HCT116 (cell line): ENCODE measurements around the gene FTCD. TPM values are rescaled to one million over a fixed set of nuclear protein-coding genes. Genes with fewer than 3 reads are reported as not detected.
A peak's percentile ranks its signal among the peaks of the same experiment; 100 is the strongest.

Source experiments
- ATAC-seq: fragments of 200-7000 bp; cut with Tn5 transposase; 2 replicates; pipeline ENCODE4 v1.9.1; 2020; ENCODE audit warnings: mild to moderate bottlenecking, moderate library complexity
- BruUV-seq: library from RNA; stranded (reverse); fragments of 400-500 nt; replicated peaks from 2 replicates; lab custom pipeline; 2021; lab: Mats Ljungman, UMichigan
- CTCF ChIA-PET: fragments of 300-600 bp; sonication (Branson Sonifier 250); formaldehyde crosslinking; loops from one replicate; lab custom pipeline; 2021; ENCODE audit warnings: antibody characterized with exemption; lab: Charles Lee
- POLR2A ChIA-PET: fragments of 300-600, 350-600 bp; sonication (Branson Sonifier 250); formaldehyde crosslinking; loops from one replicate; lab custom pipeline; 2021; ENCODE audit warnings: antibody characterized with exemption; lab: Charles Lee
- RAD21 ChIA-PET, 2 experiments: fragments of 300-600 bp; sonication (Branson Sonifier 250); formaldehyde crosslinking; loops; one replicate each; lab custom pipeline; 2023; ENCODE audit warnings: low total read pairs in 2 of 2; ENCODE audit not compliant: uncharacterized antibody in 2 of 2, unreplicated experiment in 2 of 2, low non-redundant PET in 1 of 2; lab: Charles Lee
- DNase-seq: peaks from one replicate; pipeline ENCODE4 v3.0.0-alpha.2; 2010; ENCODE audit warnings: low read depth, low spot score
- H2AFZ ChIP-seq: fragments of 200-600 bp; shearing (Covaris generic), sonication (generic); 2 replicates; pipeline ENCODE4 v1.6.1; 2017; ENCODE audit warnings: low read depth, mixed run types, mixed read lengths, antibody characterized with exemption, low read length; ENCODE audit not compliant: poor library complexity, severe bottlenecking
- H3K27ac ChIP-seq: 2 replicates; pipeline ENCODE4 v1.5.1; 2012; ENCODE audit warnings: low read depth, low read length
- H3K27me3 ChIP-seq: fragments of 200-600 bp; sonication (generic); 2 replicates; pipeline ENCODE4 v1.6.1; 2016; ENCODE audit warnings: mixed run types, low read length, mixed read lengths; ENCODE audit not compliant: insufficient read depth
- H3K36me3 ChIP-seq, 2 experiments: fragments of 200-500 bp in 1 of 2; fragments of 200-600 bp in 1 of 2; sonication (Bioruptor generic) in 1 of 2; sonication (generic) in 1 of 2; 2 replicates each; pipeline versions ENCODE4 v1.5.1 to v1.6.1; 2014 to 2016; ENCODE audit warnings: low read length in 2 of 2, inconsistent platforms in 1 of 2, mixed read lengths in 1 of 2, mixed run types in 1 of 2; ENCODE audit not compliant: insufficient read depth in 2 of 2, control insufficient read depth in 1 of 2
- H3K4me1 ChIP-seq, 2 experiments: fragments of 200-600 bp in 1 of 2; sonication (generic) in 1 of 2; 2 replicates each; pipeline versions ENCODE4 v1.5.1 to v1.6.1; 2012 to 2017; ENCODE audit warnings: low read length in 2 of 2, inconsistent platforms in 1 of 2, mild to moderate bottlenecking in 1 of 2, mixed read lengths in 1 of 2, mixed run types in 1 of 2, moderate library complexity in 1 of 2; ENCODE audit not compliant: insufficient read depth in 2 of 2, control insufficient read depth in 1 of 2
- H3K4me2 ChIP-seq: fragments of 200-600 bp; sonication (generic); 2 replicates; pipeline ENCODE4 v1.6.1; 2017; ENCODE audit warnings: mixed run types, low read length, mixed read lengths
- H3K4me3 ChIP-seq, 2 experiments: fragments of 200-600 bp in 1 of 2; sonication (generic) in 1 of 2; replicated peaks in 1 of 2; 2 replicates each; pipeline ENCODE4 v1.5.1; 2011 to 2016; ENCODE audit warnings: low read length in 2 of 2, control low read depth in 1 of 2, low read depth in 1 of 2, mild to moderate bottlenecking in 1 of 2, mixed read lengths in 1 of 2, mixed run types in 1 of 2
- H3K79me2 ChIP-seq: fragments of 200-600 bp; sonication (generic); 2 replicates; pipeline ENCODE4 v1.6.1; 2017; ENCODE audit warnings: mild to moderate bottlenecking, mixed run types, low read length, moderate library complexity, mixed read lengths; ENCODE audit not compliant: insufficient read depth
- H3K9ac ChIP-seq: fragments of 200-600 bp; sonication (generic); 2 replicates; pipeline ENCODE4 v1.6.1; 2016; ENCODE audit warnings: low read length, mixed read lengths
- H3K9me2 ChIP-seq: fragments of 200-600 bp; sonication (generic), shearing (Covaris generic); 2 replicates; pipeline ENCODE4 v1.6.1; 2017; ENCODE audit warnings: mixed run types, mild to moderate bottlenecking, moderate library complexity; ENCODE audit not compliant: insufficient read depth
- H3K9me3 ChIP-seq, 2 experiments: fragments of 200-500 bp in 1 of 2; fragments of 200-600 bp in 1 of 2; sonication (Bioruptor generic) in 1 of 2; sonication (generic) in 1 of 2; 2 replicates each; pipeline ENCODE4 v1.6.1; 2014 to 2017; ENCODE audit warnings: low read length in 2 of 2, mixed read lengths in 2 of 2, inconsistent platforms in 1 of 2, low read depth in 1 of 2, mild to moderate bottlenecking in 1 of 2, mixed run types in 1 of 2, moderate library complexity in 1 of 2; ENCODE audit not compliant: control insufficient read depth in 1 of 2, insufficient read depth in 1 of 2
- H4K20me1 ChIP-seq: fragments of 200-600 bp; sonication (generic), shearing (Covaris generic); 2 replicates; pipeline ENCODE4 v1.6.1; 2017; ENCODE audit warnings: mixed run types, mild to moderate bottlenecking, moderate library complexity; ENCODE audit not compliant: insufficient read depth
- CBX3 ChIP-seq: IDR thresholded peaks from 2 replicates; pipeline ENCODE4 v1.6.1; 2012; ENCODE audit warnings: low read depth
- CEBPB ChIP-seq: IDR thresholded peaks from 2 replicates; pipeline ENCODE4 v1.6.1; 2012; ENCODE audit warnings: low read depth
- CTCF ChIP-seq, 3 experiments: fragments of 200-600 bp in 1 of 3; sonication (generic) in 1 of 3; IDR thresholded peaks in 2 of 3; conservative IDR thresholded peaks in 1 of 3; 2 replicates each; pipeline ENCODE4 v1.5.1; 2012 to 2017; ENCODE audit warnings: low read depth in 2 of 3, low read length in 2 of 3, antibody characterized with exemption in 1 of 3, borderline replicate concordance in 1 of 3, control low read depth in 1 of 3, mild to moderate bottlenecking in 1 of 3, mixed read lengths in 1 of 3, mixed run types in 1 of 3, moderate library complexity in 1 of 3; ENCODE audit not compliant: insufficient read depth in 1 of 3
- FOSL1 ChIP-seq: IDR thresholded peaks from 2 replicates; pipeline ENCODE4 v1.6.1; 2012; ENCODE audit warnings: low read depth
- JUND ChIP-seq: IDR thresholded peaks from 2 replicates; pipeline ENCODE4 v1.6.1; 2012
- MAX ChIP-seq: IDR thresholded peaks from 2 replicates; pipeline ENCODE4 v1.6.1; 2012
- POLR2A ChIP-seq: IDR thresholded peaks from 2 replicates; pipeline ENCODE4 v1.7.0; 2011; ENCODE audit warnings: borderline replicate concordance; ENCODE audit not compliant: insufficient read depth, insufficient read length; ENCODE audit errors: extremely low read depth
- POLR2AphosphoS5 ChIP-seq: IDR thresholded peaks from 2 replicates; pipeline ENCODE4 v1.6.1; 2011; ENCODE audit warnings: mild to moderate bottlenecking, low read depth, low read length, moderate library complexity
- SIN3A ChIP-seq: IDR thresholded peaks from 2 replicates; pipeline ENCODE4 v1.6.1; 2012; ENCODE audit warnings: low read depth
- SRF ChIP-seq: IDR thresholded peaks from 2 replicates; pipeline ENCODE4 v1.6.1; 2012; ENCODE audit warnings: low read depth
- intact Hi-C: fragments of 100-400 bp; cut with micrococcal nuclease; formaldehyde crosslinking; loops from 2 replicates; pipeline ENCODE4 v1.10.0; 2022
- total RNA-seq: library from RNA; stranded (reverse); gene quantifications from one replicate; pipeline ENCODE4 v1.2.1, GENCODE V29; 2021; ENCODE audit not compliant: unreplicated experiment
- TF ChIP-seq, protein P1 (sequence below): IDR thresholded peaks from 2 replicates; pipeline ENCODE4 v1.6.1; 2012
- TF ChIP-seq, protein P2 (sequence below): IDR thresholded peaks from 2 replicates; pipeline ENCODE4 v1.6.1; 2012; ENCODE audit warnings: low read depth

FTCD gene
- total RNA-seq, 1 experiment from 2014 or later: 2.5 TPM

GRCh38 chr21:46112725-46113215 is 42.6 kb downstream of the FTCD start (continued):
- TF ChIP-seq POLR2A (no peak), FOSL1 (no peak)

DNA sequence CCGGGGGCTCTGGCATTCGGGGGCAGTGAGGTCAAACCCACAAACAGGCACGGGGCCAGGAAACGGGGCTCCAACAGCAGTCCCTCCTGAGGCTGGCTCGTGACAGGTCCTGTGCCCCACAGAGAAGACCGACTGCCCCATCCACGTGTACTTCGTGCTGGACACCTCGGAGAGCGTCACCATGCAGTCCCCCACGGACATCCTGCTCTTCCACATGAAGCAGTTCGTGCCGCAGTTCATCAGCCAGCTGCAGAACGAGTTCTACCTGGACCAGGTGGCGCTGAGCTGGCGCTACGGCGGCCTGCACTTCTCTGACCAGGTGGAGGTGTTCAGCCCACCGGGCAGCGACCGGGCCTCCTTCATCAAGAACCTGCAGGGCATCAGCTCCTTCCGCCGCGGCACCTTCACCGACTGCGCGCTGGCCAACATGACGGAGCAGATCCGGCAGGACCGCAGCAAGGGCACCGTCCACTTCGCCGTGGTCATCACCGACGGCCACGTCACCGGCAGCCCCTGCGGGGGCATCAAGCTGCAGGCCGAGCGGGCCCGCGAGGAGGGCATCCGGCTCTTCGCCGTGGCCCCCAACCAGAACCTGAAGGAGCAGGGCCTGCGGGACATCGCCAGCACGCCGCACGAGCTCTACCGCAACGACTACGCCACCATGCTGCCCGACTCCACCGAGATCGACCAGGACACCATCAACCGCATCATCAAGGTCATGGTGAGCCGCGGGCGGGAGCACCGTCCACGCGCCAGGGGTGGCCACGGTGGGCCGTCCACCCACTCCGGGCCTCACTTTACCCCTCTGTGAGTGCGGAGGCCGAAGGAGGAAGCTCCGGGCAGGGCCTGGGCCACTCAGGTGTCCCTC is 43.3 kb downstream of the FTCD start:
- peaks cover 6 to 18% of the 10 kb centered on the region in 2 experiments; a peak in 3 of 4 replicates for H3K36me3 ChIP-seq
- no peaks in the 10 kb centered on the region for H3K79me2 ChIP-seq
- TSS peak; percentile 56 for BruUV-seq
- DNase-seq (no peak), ATAC-seq (no peak)
- TF ChIP-seq, protein P1, sequence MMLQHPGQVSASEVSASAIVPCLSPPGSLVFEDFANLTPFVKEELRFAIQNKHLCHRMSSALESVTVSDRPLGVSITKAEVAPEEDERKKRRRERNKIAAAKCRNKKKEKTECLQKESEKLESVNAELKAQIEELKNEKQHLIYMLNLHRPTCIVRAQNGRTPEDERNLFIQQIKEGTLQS: no peak
- TF ChIP-seq SIN3A: no peak
- TF ChIP-seq, protein P2, sequence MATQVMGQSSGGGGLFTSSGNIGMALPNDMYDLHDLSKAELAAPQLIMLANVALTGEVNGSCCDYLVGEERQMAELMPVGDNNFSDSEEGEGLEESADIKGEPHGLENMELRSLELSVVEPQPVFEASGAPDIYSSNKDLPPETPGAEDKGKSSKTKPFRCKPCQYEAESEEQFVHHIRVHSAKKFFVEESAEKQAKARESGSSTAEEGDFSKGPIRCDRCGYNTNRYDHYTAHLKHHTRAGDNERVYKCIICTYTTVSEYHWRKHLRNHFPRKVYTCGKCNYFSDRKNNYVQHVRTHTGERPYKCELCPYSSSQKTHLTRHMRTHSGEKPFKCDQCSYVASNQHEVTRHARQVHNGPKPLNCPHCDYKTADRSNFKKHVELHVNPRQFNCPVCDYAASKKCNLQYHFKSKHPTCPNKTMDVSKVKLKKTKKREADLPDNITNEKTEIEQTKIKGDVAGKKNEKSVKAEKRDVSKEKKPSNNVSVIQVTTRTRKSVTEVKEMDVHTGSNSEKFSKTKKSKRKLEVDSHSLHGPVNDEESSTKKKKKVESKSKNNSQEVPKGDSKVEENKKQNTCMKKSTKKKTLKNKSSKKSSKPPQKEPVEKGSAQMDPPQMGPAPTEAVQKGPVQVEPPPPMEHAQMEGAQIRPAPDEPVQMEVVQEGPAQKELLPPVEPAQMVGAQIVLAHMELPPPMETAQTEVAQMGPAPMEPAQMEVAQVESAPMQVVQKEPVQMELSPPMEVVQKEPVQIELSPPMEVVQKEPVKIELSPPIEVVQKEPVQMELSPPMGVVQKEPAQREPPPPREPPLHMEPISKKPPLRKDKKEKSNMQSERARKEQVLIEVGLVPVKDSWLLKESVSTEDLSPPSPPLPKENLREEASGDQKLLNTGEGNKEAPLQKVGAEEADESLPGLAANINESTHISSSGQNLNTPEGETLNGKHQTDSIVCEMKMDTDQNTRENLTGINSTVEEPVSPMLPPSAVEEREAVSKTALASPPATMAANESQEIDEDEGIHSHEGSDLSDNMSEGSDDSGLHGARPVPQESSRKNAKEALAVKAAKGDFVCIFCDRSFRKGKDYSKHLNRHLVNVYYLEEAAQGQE: no peak
- no peak for TF ChIP-seq CEBPB
- no peak for TF ChIP-seq POLR2A
- no peak for TF ChIP-seq MAX
- no peak for TF ChIP-seq CBX3
- no peak for TF ChIP-seq CTCF (IDR thresholded peaks at IDR 0.05 in 2 of 3, conservative IDR thresholded peaks at IDR 0.05 in 1 of 3; ENCODE audit: borderline replicate concordance in 1 of 3, insufficient read depth in 1 of 3, low read depth in 2 of 3, low read length in 2 of 3)
- no peak for TF ChIP-seq JUND
- no peak for TF ChIP-seq SRF
- TF ChIP-seq FOSL1: no peak
- TF ChIP-seq POLR2AphosphoS5: no peak
- no peak overlapping the region for H3K27ac ChIP-seq
- no peak overlapping the region for H3K4me2 ChIP-seq
- POLR2A ChIA-PET: no interaction called here
- CTCF ChIA-PET: no interaction called here
- no peak overlapping the region for H3K4me3 ChIP-seq
- intact Hi-C loops: no loop called here
- RAD21 ChIA-PET: no interaction called here
- no peaks in the 10 kb centered on the region for H4K20me1 ChIP-seq
- H3K27me3 ChIP-seq: no peaks in the 10 kb centered on the region
- H3K9me3 ChIP-seq: peaks cover 3 to 7% of the 10 kb centered on the region in 2 experiments; a peak in 2 of 4 replicates
- H3K9ac ChIP-seq: no peak overlapping the region
- no peaks in the 10 kb centered on the region for H3K9me2 ChIP-seq
- H3K4me1 ChIP-seq: no peaks in the 10 kb centered on the region
- H2AFZ ChIP-seq: no peak overlapping the region
